Measurements from ENCODE around the gene POLR2F. TPM values are rescaled to one million over a fixed set of nuclear protein-coding genes. Genes with fewer than 3 reads are reported as not detected.

Gene POLR2F
- total RNA-seq, 1 donor from 2014 or later, result 68.3 TPM

GRCh38 chr22:37925330-37925729 lies 28.2 kb upstream of the POLR2F start:
- TF ChIP-seq CTCF (IDR thresholded peaks at IDR 0.05; ENCODE audit: partially characterized antibody, unreplicated experiment), result no peak
- no peak overlapping the region for H3K4me3 Mint-ChIP-seq (ENCODE audit: unreplicated experiment)
- H3K27ac Mint-ChIP-seq (ENCODE audit: unreplicated experiment), result no peak overlapping the region
- peaks cover 4% of the 10 kb centered on the region for H3K27me3 Mint-ChIP-seq (ENCODE audit: unreplicated experiment)
- H3K4me1 Mint-ChIP-seq (ENCODE audit: low read depth, unreplicated experiment), result peaks cover 7% of the 10 kb centered on the region
- H3K9me3 Mint-ChIP-seq (ENCODE audit: unreplicated experiment), result peaks cover 4% of the 10 kb centered on the region
- H3K36me3 Mint-ChIP-seq (ENCODE audit: unreplicated experiment), result no peaks in the 10 kb centered on the region
- no peak for DNase-seq

GRCh38 chr22:37925767-37926166 lies 27.7 kb upstream of the POLR2F start:
- no peak for TF ChIP-seq CTCF (IDR thresholded peaks at IDR 0.05; ENCODE audit: partially characterized antibody, unreplicated experiment)
- H3K4me3 Mint-ChIP-seq (ENCODE audit: unreplicated experiment), result no peak overlapping the region
- no peak overlapping the region for H3K27ac Mint-ChIP-seq (ENCODE audit: unreplicated experiment)
- H3K27me3 Mint-ChIP-seq (ENCODE audit: unreplicated experiment), result peaks cover 4% of the 10 kb centered on the region
- H3K36me3 Mint-ChIP-seq (ENCODE audit: unreplicated experiment), result no peaks in the 10 kb centered on the region
- H3K4me1 Mint-ChIP-seq (ENCODE audit: low read depth, unreplicated experiment), result peaks cover 7% of the 10 kb centered on the region
- no peak for DNase-seq
- peaks cover 4% of the 10 kb centered on the region for H3K9me3 Mint-ChIP-seq (ENCODE audit: unreplicated experiment)

GRCh38 chr22:37926358-37926757 lies 27.1 kb upstream of the POLR2F start:
- H3K4me3 Mint-ChIP-seq (ENCODE audit: unreplicated experiment), result no peak overlapping the region
- H3K27me3 Mint-ChIP-seq (ENCODE audit: unreplicated experiment), result peaks cover 5% of the 10 kb centered on the region
- H3K4me1 Mint-ChIP-seq (ENCODE audit: low read depth, unreplicated experiment), result peaks cover 7% of the 10 kb centered on the region
- DNase-seq, result no peak
- H3K9me3 Mint-ChIP-seq (ENCODE audit: unreplicated experiment), result peaks cover 4% of the 10 kb centered on the region
- no peaks in the 10 kb centered on the region for H3K36me3 Mint-ChIP-seq (ENCODE audit: unreplicated experiment)
- H3K27ac Mint-ChIP-seq (ENCODE audit: unreplicated experiment), result no peak overlapping the region
- no peak for TF ChIP-seq CTCF (IDR thresholded peaks at IDR 0.05; ENCODE audit: partially characterized antibody, unreplicated experiment)

GRCh38 chr22:37926771-37927636 lies 26.5 kb upstream of the POLR2F start:
- Mint-ChIP-seq H3K27ac (ENCODE audit: unreplicated experiment) (no peak overlapping the region), H3K9me3 (ENCODE audit: unreplicated experiment) (peaks cover 4% of the 10 kb centered on the region), H3K4me1 (ENCODE audit: low read depth, unreplicated experiment) (peaks cover 10% of the 10 kb centered on the region), H3K4me3 (ENCODE audit: unreplicated experiment) (no peak overlapping the region), H3K36me3 (ENCODE audit: unreplicated experiment) (no peaks in the 10 kb centered on the region), H3K27me3 (ENCODE audit: unreplicated experiment) (peaks cover 6% of the 10 kb centered on the region)
- TF ChIP-seq CTCF (IDR thresholded peaks at IDR 0.05; ENCODE audit: partially characterized antibody, unreplicated experiment), result no peak
- no peak for DNase-seq

- H3K9me3 Mint-ChIP-seq (ENCODE audit: unreplicated experiment), result peaks cover 4% of the 10 kb centered on the region
- DNase-seq, result no peak
- no peaks in the 10 kb centered on the region for H3K36me3 Mint-ChIP-seq (ENCODE audit: unreplicated experiment)
- peaks cover 11% of the 10 kb centered on the region for H3K4me1 Mint-ChIP-seq (ENCODE audit: low read depth, unreplicated experiment)
- H3K4me3 Mint-ChIP-seq (ENCODE audit: unreplicated experiment), result no peak overlapping the region
- no peak overlapping the region for H3K27ac Mint-ChIP-seq (ENCODE audit: unreplicated experiment)
- no peak for TF ChIP-seq CTCF (IDR thresholded peaks at IDR 0.05; ENCODE audit: partially characterized antibody, unreplicated experiment)
- H3K27me3 Mint-ChIP-seq (ENCODE audit: unreplicated experiment), result peaks cover 6% of the 10 kb centered on the region
Measured at GRCh38 chr22:37927637-37927936, 25.9 kb upstream of the POLR2F start.
